K562 (cell line): ENCODE data around the gene ZNF462. TPM values are rescaled to one million over a fixed set of nuclear protein-coding genes. Genes with fewer than 3 reads are reported as not detected.

Experiments used
- ATAC-seq: fragments of 200-7000 bp; cut with Tn5 transposase; 3 replicates; pipeline ENCODE4 v1.9.1; 2020; ENCODE audit warnings: moderate library complexity
- BruUV-seq: library from RNA; stranded (reverse); fragments of 400-500 nt; replicated peaks from 2 replicates; lab custom pipeline; 2021; lab: Mats Ljungman, UMichigan
- CTCF ChIA-PET: fragments of 300-600 bp; formaldehyde crosslinking; extraction: SDS; loops from one replicate; lab custom pipeline; 2021; ENCODE audit warnings: low intra/inter-chr PET ratio; lab: Yijun Ruan, JAX
- POLR2A ChIA-PET: fragments of 300-600, 350-650 bp; sonication (Branson Sonifier 250); formaldehyde crosslinking; extraction: SDS; loops from one replicate; lab custom pipeline; 2021; ENCODE audit warnings: antibody characterized with exemption, inconsistent platforms; lab: Yijun Ruan, JAX
- DNase-seq, 4 experiments: peaks; one replicate each; pipeline versions ENCODE4 v3.0.0 to v3.0.0-alpha.2; 2011 to 2018; ENCODE audit warnings: low spot score in 3 of 4, mixed read lengths in 3 of 4; ENCODE audit errors: extremely low read depth in 1 of 4
- FAIRE-seq: peaks from 2 replicates; lab custom pipeline; 2011; peaks lifted over from hg19 to GRCh38; lab: Jason Lieb, UNC
- H2AFZ ChIP-seq: 2 replicates; pipeline ENCODE4 v1.6.0; 2011; ENCODE audit warnings: low read depth, low read length, control low read depth, inconsistent platforms
- H3K27ac ChIP-seq: fragments of 200-600 bp; 3 replicates; pipeline ENCODE4 v1.8.0; 2011; ENCODE audit warnings: low read depth, mild to moderate bottlenecking, control low read depth, inconsistent platforms, low read length, moderate library complexity, mixed read lengths; ENCODE audit errors: extremely low read depth
- H3K27me3 ChIP-seq, 2 experiments: fragments of 300-600 bp in 1 of 2; 2 replicates in 1 of 2; 3 replicates in 1 of 2; pipeline versions ENCODE4 v1.6.0 to v1.8.0; 2011; ENCODE audit warnings: inconsistent platforms in 2 of 2, low read length in 2 of 2, mild to moderate bottlenecking in 1 of 2, mixed read lengths in 1 of 2, moderate library complexity in 1 of 2; ENCODE audit not compliant: control insufficient read depth in 2 of 2, insufficient read depth in 2 of 2
- H3K36me3 ChIP-seq: fragments of 300-600 bp; 3 replicates; pipeline ENCODE4 v1.8.0; 2011; ENCODE audit warnings: mild to moderate bottlenecking, low read length, inconsistent platforms; ENCODE audit not compliant: control insufficient read depth, insufficient read depth
- H3K4me1 ChIP-seq, 2 experiments: fragments of 200-600 bp in 1 of 2; replicated peaks in 1 of 2; 2 replicates in 1 of 2; 3 replicates in 1 of 2; pipeline versions ENCODE4 v1.5.1 to v1.8.0; 2011; ENCODE audit warnings: inconsistent platforms in 2 of 2, low read length in 2 of 2, mild to moderate bottlenecking in 1 of 2, mixed read lengths in 1 of 2, moderate library complexity in 1 of 2; ENCODE audit not compliant: control insufficient read depth in 2 of 2, insufficient read depth in 2 of 2
- H3K4me2 ChIP-seq: 2 replicates; pipeline ENCODE4 v1.6.1; 2011; ENCODE audit warnings: low read length, control low read depth, inconsistent platforms, mixed read lengths; ENCODE audit not compliant: insufficient read depth
- H3K4me3 ChIP-seq: fragments of 200-600 bp; sonication (generic), shearing (Covaris generic); 2 replicates; pipeline ENCODE4 v1.5.1; 2016; ENCODE audit warnings: control low read depth, inconsistent platforms
- H3K79me2 ChIP-seq: fragments of 200-600 bp; 3 replicates; pipeline ENCODE4 v1.8.0; 2011; ENCODE audit warnings: low read length, inconsistent platforms; ENCODE audit not compliant: control insufficient read depth, insufficient read depth
- H3K9ac ChIP-seq, 2 experiments: 2 replicates each; pipeline versions ENCODE4 v1.6.0 to v1.6.1; 2011; ENCODE audit warnings: low read depth in 2 of 2, low read length in 2 of 2, control low read depth in 1 of 2, inconsistent platforms in 1 of 2, mild to moderate bottlenecking in 1 of 2, mixed read lengths in 1 of 2; ENCODE audit not compliant: insufficient read depth in 1 of 2
- H3K9me1 ChIP-seq: one replicate; pipeline ENCODE4 v1.6.0; 2011; ENCODE audit warnings: inconsistent platforms, mild to moderate bottlenecking, low read length, moderate library complexity; ENCODE audit not compliant: control insufficient read depth, insufficient read depth
- H3K9me3 ChIP-seq: replicated peaks from 2 replicates; pipeline ENCODE4 v1.5.1; 2011; ENCODE audit warnings: low read depth, low read length, inconsistent platforms; ENCODE audit not compliant: control insufficient read depth, insufficient read depth
- H4K20me1 ChIP-seq: replicated peaks from 2 replicates; pipeline ENCODE4 v1.6.1; 2011; ENCODE audit warnings: low read length, inconsistent platforms, mixed read lengths; ENCODE audit not compliant: control insufficient read depth, insufficient read depth
- DACH1 ChIP-seq: fragments of 450-650 bp; IDR thresholded peaks from 2 replicates; pipeline ENCODE4 v1.6.1; 2018; ENCODE audit not compliant: partially characterized antibody
- HDAC3 ChIP-seq: fragments of 450-650 bp; IDR thresholded peaks from 2 replicates; pipeline ENCODE4 v1.6.1; 2018; ENCODE audit warnings: borderline replicate concordance, mild to moderate bottlenecking, moderate library complexity; ENCODE audit not compliant: partially characterized antibody
- PRMT5 ChIP-seq: sonication (generic); formaldehyde crosslinking; IDR thresholded peaks from 2 replicates; pipeline ENCODE4 v1.5.0; 2020; ENCODE audit warnings: missing genetic modification reagents
- SNIP1 ChIP-seq: fragments of 450-650 bp; IDR thresholded peaks from 2 replicates; pipeline ENCODE4 v1.7.1; 2017; ENCODE audit warnings: low read depth, mild to moderate bottlenecking
- ZNF740 ChIP-seq, 3 experiments: fragments of 200-800 bp in 1 of 3; sonication (Bioruptor generic) in 1 of 3; sonication (generic) in 1 of 3; formaldehyde crosslinking in 1 of 3; IDR thresholded peaks; 2 replicates each; pipeline versions ENCODE4 v1.6.1 to v1.8.0; 2016 to 2022; ENCODE audit warnings: mild to moderate bottlenecking in 2 of 3, missing compliant biosample characterization in 2 of 3, missing genetic modification characterization in 2 of 3, missing genetic modification reagents in 1 of 3
- WGBS: fragments of 100-300 bp; shearing (Covaris generic); methylation state at CpG from one replicate; pipeline ENCODE4 v1.1.6; 2016; ENCODE audit warnings: low coverage, mixed read lengths; ENCODE audit not compliant: insufficient coverage; ENCODE audit errors: missing lambda C conversion rate; 5-methylcytosine and 5-hydroxymethylcytosine counted together
- in situ Hi-C: fragments of 300-500 bp; cut with MboI; formaldehyde crosslinking; loops from 4 replicates; pipeline ENCODE4 v1.15.0; 2018; ENCODE audit warnings: inconsistent platforms, mixed read lengths
- intact Hi-C: fragments of 100-400 bp; cut with micrococcal nuclease; formaldehyde crosslinking; loops from 2 replicates; pipeline ENCODE4 v1.14.2; 2022
- polyA plus RNA-seq, 8 experiments: library from polyadenylated mRNA; depleted of rRNA in 4 of 8; stranded (reverse) in 5 of 8; unstranded in 3 of 8; fragments of >200 nt; fragmentation: Nextera tagmentation in 2 of 8; fragmentation: Illumina TruSeq in 1 of 8; extraction: Ambion mirVana in 2 of 8; extraction: Trizol in 1 of 8; gene quantifications; 2 replicates each; pipeline versions ENCODE4 v1.2.1 to v1.2.3, GENCODE V29; 2011 to 2014; ENCODE audit warnings: inconsistent platforms in 1 of 8, missing spikeins in 1 of 8
- total RNA-seq, 7 experiments: library from RNA; depleted of rRNA in 6 of 7; stranded (reverse); fragments of >200 nt in 6 of 7; fragmentation: Illumina TruSeq in 2 of 7; extraction: Trizol in 2 of 7; gene quantifications; 2 replicates each; pipeline versions ENCODE4 v1.2.1 to v1.2.3, GENCODE V29; 2011 to 2021; ENCODE audit warnings: low replicate concordance in 1 of 7

The ZNF462 gene
- total and polyA plus RNA-seq, 9 of the 15 experiments (the other 6 are each of a cell fraction or from before 2014, with no cell fraction given), result 0.20 TPM; not detected in 8

- Histone ChIP-seq H3K9me3 (peaks cover 1% of the 10 kb centered on the region; the same call in 1 of the 2 replicates), H3K4me3 (no peak overlapping the region), H3K4me2 (no peak overlapping the region), H3K36me3 (no peaks in the 10 kb centered on the region)
- intact Hi-C loops (no loop called here), in situ Hi-C loops (no loop called here)
- TF ChIP-seq PRMT5 (no peak), ZNF740 (CRISPR knock-in tag; IDR thresholded peaks at IDR 0.05) (no peak), ZNF740 (tag; IDR thresholded peaks at IDR 0.05) (no peak), DACH1 (no peak), HDAC3 (no peak), SNIP1 (no peak)
- TF ChIP-seq, all 486 proteins: peak for 0
- no peak for DNase-seq
- Histone ChIP-seq H4K20me1 (no peaks in the 10 kb centered on the region), H3K4me1 (no peaks in the 10 kb centered on the region), H3K27me3 (no peaks in the 10 kb centered on the region), H3K27ac (no peak overlapping the region), H2AFZ (no peak overlapping the region), H3K9me1 (no peaks in the 10 kb centered on the region), H3K9ac (no peak overlapping the region), H3K79me2 (no peaks in the 10 kb centered on the region)
- no peak for FAIRE-seq
- no peak for ATAC-seq
- POLR2A ChIA-PET, result no interaction called here
- CTCF ChIA-PET, result no interaction called here
- 0% methylated on average over 4 of the region's 4 CpGs for WGBS
- no TSS peak for BruUV-seq
These were observed 153.4 kb downstream of the ZNF462 start for GRCh38 chr9:107016383-107016782.
